SU-DHL-6 (cell line): ENCODE data around the gene ZNF280B.

Experiments
- H2AFZ ChIP-seq: fragments of 200-600 bp; sonication (generic); 2 replicates; pipeline ENCODE4 v1.6.1; 2014; ENCODE audit warnings: low read depth, mild to moderate bottlenecking, moderate library complexity, mixed read lengths, antibody characterized with exemption, low read length; ENCODE audit not compliant: severe bottlenecking
- H3F3A ChIP-seq: fragments of 200-600 bp; shearing (Covaris generic); 2 replicates; pipeline ENCODE4 v1.6.0; 2016; ENCODE audit warnings: antibody characterized with exemption, mild to moderate bottlenecking; ENCODE audit not compliant: insufficient read depth
- H3K27ac ChIP-seq: fragments of 200-600 bp; sonication (generic); 2 replicates; pipeline ENCODE4 v1.5.1; 2016; ENCODE audit warnings: low read depth, mild to moderate bottlenecking, low read length, moderate library complexity, mixed read lengths
- H3K27me3 ChIP-seq: fragments of 200-600 bp; sonication (generic), shearing (Covaris generic); 2 replicates; pipeline ENCODE4 v1.6.0; 2014; ENCODE audit warnings: mild to moderate bottlenecking, low read length
- H3K36me3 ChIP-seq: fragments of 200-600 bp; sonication (generic); 2 replicates; pipeline ENCODE4 v1.6.1; 2014; ENCODE audit warnings: mild to moderate bottlenecking, low read length, mixed read lengths
- H3K4me2 ChIP-seq: fragments of 300-600, 200-600 bp; shearing (Covaris generic), sonication (generic); 2 replicates; pipeline ENCODE4 v1.6.0; 2014; ENCODE audit warnings: low read length, low read depth, mild to moderate bottlenecking; ENCODE audit not compliant: poor library complexity, severe bottlenecking
- H3K4me3 ChIP-seq: fragments of 200-600 bp; sonication (generic); 2 replicates; pipeline ENCODE4 v1.5.1; 2014; ENCODE audit warnings: antibody characterized with exemption, low read length, mild to moderate bottlenecking, mixed read lengths; ENCODE audit not compliant: insufficient read depth, poor library complexity, severe bottlenecking
- H3K79me2 ChIP-seq: fragments of 200-600 bp; sonication (generic); 2 replicates; pipeline ENCODE4 v1.6.1; 2014; ENCODE audit warnings: mild to moderate bottlenecking, low read length, moderate library complexity; ENCODE audit not compliant: insufficient read depth
- H3K9ac ChIP-seq: fragments of 200-600 bp; sonication (generic); 2 replicates; pipeline ENCODE4 v1.7.0; 2014; ENCODE audit warnings: mild to moderate bottlenecking, low read length
- H3K9me2 ChIP-seq: fragments of 200-600 bp; sonication (generic); replicated peaks from 2 replicates; pipeline ENCODE4 v1.6.1; 2014; ENCODE audit warnings: low read length; ENCODE audit not compliant: insufficient read depth
- H3K9me3 ChIP-seq: fragments of 200-600 bp; sonication (generic); 2 replicates; pipeline ENCODE4 v1.6.1; 2014; ENCODE audit warnings: low read length, mixed read lengths; ENCODE audit not compliant: insufficient read depth
- H4K20me1 ChIP-seq: fragments of 200-600 bp; sonication (generic); 2 replicates; pipeline ENCODE4 v1.6.1; 2014; ENCODE audit warnings: low read depth, mild to moderate bottlenecking, antibody characterized with exemption, low read length, moderate library complexity, mixed read lengths
- EZH2phosphoT487 ChIP-seq: fragments of 200-600 bp; sonication (generic), shearing (Covaris generic); conservative IDR thresholded peaks from 2 replicates; pipeline ENCODE4 v1.6.1; 2018; ENCODE audit warnings: mild to moderate bottlenecking, antibody characterized with exemption, low read length, moderate library complexity, mixed read lengths
- TF ChIP-seq, protein P1 (sequence below): fragments of 200-600 bp; sonication (generic); IDR thresholded peaks from one replicate; pipeline ENCODE4 v1.5.1; 2017; ENCODE audit warnings: antibody characterized with exemption, mild to moderate bottlenecking, low read length, moderate library complexity; ENCODE audit not compliant: insufficient read depth, poor library complexity, severe bottlenecking

ZNF280B gene

DNA sequence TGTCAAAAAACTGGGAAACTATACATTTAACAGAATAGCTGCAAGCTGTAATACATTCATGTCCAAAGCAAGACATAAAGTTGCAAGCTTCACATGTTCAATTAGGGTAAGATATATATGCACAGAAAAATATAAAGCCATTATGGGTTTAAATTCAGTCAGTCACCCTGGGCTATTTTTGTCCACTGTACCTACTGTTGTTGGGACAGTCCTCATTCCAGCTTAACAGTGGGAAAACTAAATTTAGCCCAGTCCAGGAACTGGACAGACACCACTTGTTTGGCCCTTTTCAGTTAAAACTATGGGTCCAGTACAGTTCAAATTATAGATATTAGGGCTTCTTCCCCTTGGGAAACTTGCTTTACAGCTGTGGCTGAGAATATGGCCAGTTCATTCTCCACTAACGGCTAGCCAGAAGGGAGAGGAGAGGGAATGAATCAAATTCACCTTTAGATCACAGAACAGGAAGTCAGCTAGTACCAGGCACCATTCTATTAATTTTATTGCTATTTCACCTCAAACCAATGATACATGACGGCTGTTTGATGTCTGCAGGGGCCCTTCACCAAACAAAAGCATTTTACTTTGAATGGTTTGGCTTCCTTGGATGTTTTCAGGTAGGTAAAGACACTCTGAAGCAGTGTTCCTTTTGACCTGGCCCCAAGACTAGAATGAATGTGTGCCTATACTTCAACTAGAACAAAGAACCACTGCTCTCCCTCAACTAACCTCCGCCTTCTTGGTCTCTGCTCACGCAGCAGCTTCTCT is 22.2 kb downstream of the ZNF280B start:
- H3K36me3 ChIP-seq: peaks cover 3% of the 10 kb centered on the region; the same call in 1 of the 2 replicates
- H2AFZ ChIP-seq: no peak overlapping the region
- H3K27ac ChIP-seq: no peak overlapping the region
- TF ChIP-seq EZH2phosphoT487: no peak
- TF ChIP-seq, protein P1, sequence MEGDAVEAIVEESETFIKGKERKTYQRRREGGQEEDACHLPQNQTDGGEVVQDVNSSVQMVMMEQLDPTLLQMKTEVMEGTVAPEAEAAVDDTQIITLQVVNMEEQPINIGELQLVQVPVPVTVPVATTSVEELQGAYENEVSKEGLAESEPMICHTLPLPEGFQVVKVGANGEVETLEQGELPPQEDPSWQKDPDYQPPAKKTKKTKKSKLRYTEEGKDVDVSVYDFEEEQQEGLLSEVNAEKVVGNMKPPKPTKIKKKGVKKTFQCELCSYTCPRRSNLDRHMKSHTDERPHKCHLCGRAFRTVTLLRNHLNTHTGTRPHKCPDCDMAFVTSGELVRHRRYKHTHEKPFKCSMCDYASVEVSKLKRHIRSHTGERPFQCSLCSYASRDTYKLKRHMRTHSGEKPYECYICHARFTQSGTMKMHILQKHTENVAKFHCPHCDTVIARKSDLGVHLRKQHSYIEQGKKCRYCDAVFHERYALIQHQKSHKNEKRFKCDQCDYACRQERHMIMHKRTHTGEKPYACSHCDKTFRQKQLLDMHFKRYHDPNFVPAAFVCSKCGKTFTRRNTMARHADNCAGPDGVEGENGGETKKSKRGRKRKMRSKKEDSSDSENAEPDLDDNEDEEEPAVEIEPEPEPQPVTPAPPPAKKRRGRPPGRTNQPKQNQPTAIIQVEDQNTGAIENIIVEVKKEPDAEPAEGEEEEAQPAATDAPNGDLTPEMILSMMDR: no peak
- H3K9me2 ChIP-seq: no peaks in the 10 kb centered on the region
- H3K9me3 ChIP-seq: no peaks in the 10 kb centered on the region
- H3K79me2 ChIP-seq: no peaks in the 10 kb centered on the region
- no peak overlapping the region for H3K4me2 ChIP-seq
- no peaks in the 10 kb centered on the region for H3K27me3 ChIP-seq
- H3F3A ChIP-seq: no peaks in the 10 kb centered on the region
- H4K20me1 ChIP-seq: no peaks in the 10 kb centered on the region
- H3K9ac ChIP-seq: no peak overlapping the region
- H3K4me3 ChIP-seq: no peak overlapping the region

DNA sequence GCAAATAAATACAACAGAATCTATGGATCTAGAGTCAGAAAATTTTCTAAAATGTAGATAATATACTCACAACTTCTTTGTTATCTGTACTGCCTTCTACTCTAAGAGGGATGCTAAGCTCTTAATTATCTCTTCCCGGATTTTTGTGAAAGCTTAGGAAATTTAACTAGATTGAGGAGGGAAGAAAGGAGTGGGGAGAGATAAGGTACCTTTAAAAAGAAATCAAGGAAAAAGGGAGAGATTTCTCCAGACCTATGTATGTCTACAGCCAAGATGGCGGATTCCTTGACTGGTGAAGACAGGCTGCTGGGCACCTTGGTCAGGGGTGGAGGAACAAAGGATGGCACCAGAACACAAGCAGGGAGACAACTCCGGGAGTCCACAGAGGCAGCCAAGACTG is 23.0 kb downstream of the ZNF280B start:
- no peak for TF ChIP-seq EZH2phosphoT487
- TF ChIP-seq, protein P1: no peak
- no peaks in the 10 kb centered on the region for H3K9me3 ChIP-seq
- H3K4me2 ChIP-seq: no peak overlapping the region
- no peaks in the 10 kb centered on the region for H3K9me2 ChIP-seq
- no peak overlapping the region for H3K4me3 ChIP-seq
- no peaks in the 10 kb centered on the region for H3F3A ChIP-seq
- no peaks in the 10 kb centered on the region for H4K20me1 ChIP-seq
- no peaks in the 10 kb centered on the region for H3K79me2 ChIP-seq
- no peak overlapping the region for H3K9ac ChIP-seq
- no peak overlapping the region for H2AFZ ChIP-seq
- no peaks in the 10 kb centered on the region for H3K27me3 ChIP-seq
- H3K27ac ChIP-seq: no peak overlapping the region
- H3K36me3 ChIP-seq: peaks cover 3% of the 10 kb centered on the region; the same call in 1 of the 2 replicates

DNA sequence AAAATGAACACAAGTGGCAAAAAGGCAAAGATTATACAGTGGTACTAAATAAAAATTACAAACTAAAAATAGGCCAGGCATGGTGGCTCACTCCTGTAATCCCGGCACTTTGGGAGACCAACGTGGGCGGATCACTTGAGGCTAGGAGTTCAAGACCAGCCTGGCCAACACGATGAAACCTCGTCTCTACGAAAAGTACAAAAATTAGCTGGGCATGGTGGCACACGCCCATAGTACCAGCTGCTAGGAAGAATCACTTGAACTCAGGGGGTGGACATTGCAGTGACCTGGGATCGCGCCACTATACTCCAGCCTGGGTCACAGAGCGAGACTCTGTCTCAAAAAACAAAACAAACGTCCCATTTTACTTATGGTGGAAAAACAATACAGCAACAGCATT is 24.5 kb downstream of the ZNF280B start:
- Histone ChIP-seq H3K79me2 (no peaks in the 10 kb centered on the region), H3K27me3 (no peaks in the 10 kb centered on the region), H3K4me2 (no peak overlapping the region), H4K20me1 (no peaks in the 10 kb centered on the region), H3F3A (no peaks in the 10 kb centered on the region), H3K36me3 (peaks cover under 1% of the 10 kb centered on the region; the same call in 1 of the 2 replicates), H2AFZ (no peak overlapping the region), H3K9ac (no peak overlapping the region), H3K4me3 (no peak overlapping the region), H3K9me3 (no peaks in the 10 kb centered on the region), H3K27ac (no peak overlapping the region), H3K9me2 (no peaks in the 10 kb centered on the region)
- no peak for TF ChIP-seq EZH2phosphoT487
- TF ChIP-seq, protein P1: no peak
